GM18508 (cell line): ENCODE data around the gene IFRD2.
"Not testable (repeated sequence)": the region's sequence is repeated elsewhere in the genome, so short reads cannot be mapped to it uniquely, and the experiment has no call there.

ENCODE experiments used
- ATAC-seq: cut with Tn5 transposase; IDR thresholded peaks from one replicate; pipeline ENCODE4 v1.9.1; 2021; ENCODE audit warnings: moderate number of reproducible peaks; ENCODE audit not compliant: insufficient read depth, unreplicated experiment

IFRD2 gene

DNA sequence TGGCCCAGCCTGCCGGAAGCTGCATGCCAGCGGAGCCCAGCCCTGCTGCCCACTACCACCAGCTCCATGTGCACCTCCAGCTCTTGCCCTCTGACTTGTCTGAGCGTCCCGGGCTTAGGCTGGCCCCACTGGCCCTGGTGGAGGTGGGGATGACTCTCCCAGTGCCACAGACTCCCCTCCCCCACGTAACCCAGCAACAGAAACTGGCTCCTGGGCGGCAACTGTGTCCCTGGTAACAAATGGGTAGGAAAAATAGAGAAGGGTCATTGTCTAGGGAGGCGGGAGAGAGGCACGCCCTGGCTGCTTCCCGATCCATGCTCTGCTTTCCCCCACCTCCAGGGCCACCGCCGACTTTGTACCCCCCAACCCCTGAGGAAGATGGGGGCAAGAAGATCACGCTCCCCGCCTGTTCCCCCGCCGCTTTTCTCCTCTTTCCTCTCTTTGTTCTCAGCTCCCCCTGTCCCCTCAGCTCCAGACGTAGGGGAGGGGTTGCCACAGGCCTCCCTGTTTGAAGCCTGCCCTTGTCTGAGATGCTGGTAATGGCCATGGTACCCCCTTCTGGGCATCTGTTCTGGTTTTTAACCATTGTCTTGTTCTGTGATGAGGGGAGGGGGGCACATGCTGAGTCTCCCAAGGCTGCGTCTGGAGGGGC lies 34.1 kb downstream of the IFRD2 start:
- ATAC-seq, result no peak

DNA sequence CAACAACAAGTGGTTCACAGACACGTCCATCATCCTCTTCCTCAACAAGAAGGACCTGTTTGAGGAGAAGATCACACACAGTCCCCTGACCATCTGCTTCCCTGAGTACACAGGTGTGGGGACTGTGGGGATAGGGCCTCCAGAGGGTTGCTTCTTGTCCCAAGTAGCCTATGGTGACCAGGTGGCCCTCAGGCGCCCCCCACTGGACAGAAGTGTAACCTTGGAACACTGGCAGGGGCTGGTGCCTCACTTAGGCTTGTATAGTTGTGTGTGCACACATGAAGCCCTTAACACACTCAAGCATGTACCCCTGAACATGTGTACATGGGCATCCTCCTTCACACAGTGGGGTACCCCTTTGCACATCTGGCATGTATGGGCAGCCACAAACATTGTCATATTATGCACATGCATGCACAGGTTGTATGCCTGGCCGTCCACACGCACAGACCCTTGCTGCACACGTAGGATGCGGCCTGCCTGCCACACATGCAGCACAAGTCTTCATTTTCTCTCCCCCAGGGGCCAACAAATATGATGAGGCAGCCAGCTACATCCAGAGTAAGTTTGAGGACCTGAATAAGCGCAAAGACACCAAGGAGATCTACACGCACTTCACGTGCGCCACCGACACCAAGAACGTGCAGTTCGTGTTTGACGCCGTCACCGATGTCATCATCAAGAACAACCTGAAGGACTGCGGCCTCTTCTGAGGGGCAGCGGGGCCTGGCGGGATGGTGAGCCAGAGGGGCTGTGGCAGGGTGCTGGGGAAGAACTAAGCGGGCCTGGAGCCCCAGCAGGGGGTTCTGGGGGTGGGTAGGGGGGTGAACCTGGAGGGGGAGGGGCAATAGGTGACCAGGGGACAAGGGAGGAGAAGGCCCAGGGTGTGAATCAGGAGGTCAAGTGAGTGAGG lies 35.0 kb downstream of the IFRD2 start:
- no peak for ATAC-seq

DNA sequence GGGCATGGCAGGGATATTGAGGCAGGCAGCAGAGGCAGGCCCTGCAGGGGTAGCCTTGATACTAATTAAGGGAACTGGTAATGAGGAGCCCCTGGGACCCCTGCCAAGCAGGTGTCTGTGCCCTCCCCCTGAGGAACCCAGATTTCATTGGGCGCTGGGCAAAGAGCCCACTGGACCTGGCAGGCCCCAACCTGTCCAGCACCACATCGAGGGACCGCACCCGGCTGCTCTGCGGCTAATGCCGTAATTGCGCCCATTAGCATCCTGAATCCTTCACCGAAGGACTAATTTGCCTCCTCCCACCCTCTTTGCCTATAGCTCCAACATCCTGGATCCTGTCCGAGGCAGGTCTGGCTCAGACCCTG lies 37.0 kb downstream of the IFRD2 start:
- ATAC-seq, result no peak

DNA sequence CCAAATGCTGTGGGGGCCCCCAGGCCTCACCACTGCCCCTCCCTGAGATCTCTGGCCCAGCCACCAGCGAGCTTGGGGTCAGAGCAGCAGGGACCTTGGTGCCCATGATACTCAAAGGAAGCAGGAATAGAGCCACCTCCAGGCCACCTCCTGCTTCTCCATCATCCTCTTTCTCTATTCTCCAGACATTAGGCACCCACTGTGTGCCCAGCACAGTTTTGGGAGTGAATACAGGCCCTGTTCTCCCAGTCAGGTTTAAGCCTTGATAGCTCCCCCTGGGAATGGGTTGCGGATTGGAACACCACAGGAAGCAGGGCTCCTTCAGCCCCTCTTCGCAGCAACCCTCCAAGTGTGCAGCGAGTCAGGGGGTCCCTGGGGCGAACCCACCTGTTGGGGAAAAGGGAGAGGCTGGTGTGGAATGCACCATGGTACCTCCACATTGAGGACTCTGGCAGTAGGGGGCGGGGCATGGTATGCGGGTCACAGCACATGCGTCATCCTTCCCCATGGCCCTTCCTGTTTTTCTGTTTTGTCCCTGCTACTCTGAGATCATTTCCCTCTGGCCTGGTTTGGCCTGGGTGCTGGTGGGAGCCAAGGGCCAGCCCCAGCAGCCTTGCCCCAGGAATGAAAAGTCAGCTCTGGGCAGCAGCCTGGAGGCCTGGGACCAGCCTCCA lies 37.5 kb downstream of the IFRD2 start:
- ATAC-seq, result no peak

DNA sequence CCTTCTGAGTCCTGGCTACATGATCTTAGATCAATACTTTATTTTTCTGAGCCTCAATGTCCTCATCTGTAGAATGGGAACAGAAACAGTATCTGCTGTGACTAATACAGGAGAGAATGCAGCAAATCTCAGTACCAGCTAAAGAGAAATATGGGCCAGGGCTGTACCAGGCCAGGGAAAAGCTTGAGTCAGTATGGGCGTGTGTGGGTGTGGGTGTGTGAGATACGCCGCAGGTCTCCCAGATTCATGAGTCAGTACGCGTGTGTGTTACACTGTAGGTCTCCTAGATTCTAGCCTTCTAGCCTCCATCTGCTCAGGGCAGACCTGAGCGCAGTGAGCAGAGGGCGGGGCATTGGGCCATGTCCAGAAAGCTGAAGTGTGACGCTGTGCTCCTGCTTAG lies 41.0 kb downstream of the IFRD2 start:
- no peak for ATAC-seq

DNA sequence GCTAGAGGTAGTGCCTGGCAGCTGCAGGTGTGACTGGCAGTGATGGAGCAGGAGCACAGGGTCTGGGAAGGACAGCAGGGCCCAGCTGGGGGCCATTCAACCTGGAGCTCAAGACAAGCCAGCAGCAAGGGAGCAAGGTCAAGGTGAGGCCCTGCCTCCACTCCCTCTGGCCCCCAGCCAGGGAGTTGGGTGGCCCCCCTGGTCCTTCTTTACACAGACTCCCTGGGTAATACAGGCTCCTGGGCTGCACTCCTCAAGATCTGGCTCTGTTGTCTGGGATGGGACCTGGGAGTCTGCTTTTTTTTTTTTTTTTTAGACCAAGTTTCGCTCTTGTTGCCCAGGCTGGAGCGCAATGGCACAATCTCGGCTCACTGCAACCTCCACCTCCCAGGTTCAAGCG lies 41.7 kb downstream of the IFRD2 start:
- ATAC-seq, result no peak

DNA sequence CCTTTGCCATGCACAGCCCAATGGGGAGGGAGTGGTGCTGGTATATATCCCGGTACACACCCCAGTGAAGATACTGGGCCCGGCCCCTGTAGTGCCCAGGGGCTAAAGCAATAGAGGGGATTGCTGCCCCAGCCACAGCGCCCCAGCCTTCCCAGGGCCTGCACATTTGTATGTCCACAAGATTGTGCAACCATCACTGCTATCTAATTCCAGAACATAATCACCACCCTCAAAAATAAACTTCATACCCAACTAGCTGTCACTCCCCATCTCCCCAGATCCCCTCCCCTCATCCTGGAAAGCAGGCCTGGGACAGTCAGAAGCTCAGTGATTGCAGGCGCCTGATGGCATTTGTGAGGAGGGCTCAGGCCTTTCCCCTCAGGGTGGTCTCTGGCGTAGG lies 42.8 kb downstream of the IFRD2 start:
- no peak for ATAC-seq

DNA sequence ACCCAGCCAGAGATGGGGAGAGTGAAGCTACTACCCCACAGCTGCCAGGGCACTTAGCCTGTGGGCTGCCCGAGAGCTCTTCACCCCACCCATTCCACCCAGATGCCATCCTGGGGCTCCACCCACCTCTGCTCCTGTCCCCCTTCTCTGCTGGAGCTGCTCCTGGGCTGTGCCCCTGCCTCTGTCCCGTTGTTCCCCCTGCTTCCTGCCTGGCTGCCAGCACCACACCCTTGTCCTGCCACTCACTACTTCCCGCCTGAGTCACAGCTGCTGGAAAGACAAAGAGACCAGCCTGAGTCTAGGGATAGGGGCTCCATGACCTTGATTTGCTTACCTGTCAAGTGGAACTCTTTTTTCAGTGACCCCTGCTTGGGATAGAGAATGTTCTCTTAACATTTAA lies 43.8 kb downstream of the IFRD2 start:
- no peak for ATAC-seq

DNA sequence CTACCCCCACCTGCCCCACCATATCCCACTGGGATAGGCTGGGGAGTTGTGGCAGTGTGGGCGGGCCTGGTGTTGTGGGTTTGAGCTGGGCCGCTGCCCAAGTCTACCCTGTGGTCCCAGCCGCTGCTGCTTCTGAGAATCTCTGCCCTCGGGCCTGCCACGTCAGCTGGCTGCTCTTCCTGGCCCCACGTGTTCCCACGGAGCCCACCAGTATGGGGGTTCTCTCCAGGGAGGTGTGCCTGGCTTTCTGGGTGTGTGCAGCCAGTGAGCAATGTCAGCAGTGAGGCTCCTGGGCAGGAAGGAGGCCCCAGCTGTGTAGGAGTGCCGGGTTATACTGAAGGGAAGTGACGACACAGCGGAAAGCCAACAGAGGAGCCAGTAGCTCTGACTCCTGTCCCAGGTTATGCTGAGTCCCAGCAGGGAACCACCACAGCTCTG lies 45.7 kb downstream of the IFRD2 start:
- ATAC-seq, result no peak

DNA sequence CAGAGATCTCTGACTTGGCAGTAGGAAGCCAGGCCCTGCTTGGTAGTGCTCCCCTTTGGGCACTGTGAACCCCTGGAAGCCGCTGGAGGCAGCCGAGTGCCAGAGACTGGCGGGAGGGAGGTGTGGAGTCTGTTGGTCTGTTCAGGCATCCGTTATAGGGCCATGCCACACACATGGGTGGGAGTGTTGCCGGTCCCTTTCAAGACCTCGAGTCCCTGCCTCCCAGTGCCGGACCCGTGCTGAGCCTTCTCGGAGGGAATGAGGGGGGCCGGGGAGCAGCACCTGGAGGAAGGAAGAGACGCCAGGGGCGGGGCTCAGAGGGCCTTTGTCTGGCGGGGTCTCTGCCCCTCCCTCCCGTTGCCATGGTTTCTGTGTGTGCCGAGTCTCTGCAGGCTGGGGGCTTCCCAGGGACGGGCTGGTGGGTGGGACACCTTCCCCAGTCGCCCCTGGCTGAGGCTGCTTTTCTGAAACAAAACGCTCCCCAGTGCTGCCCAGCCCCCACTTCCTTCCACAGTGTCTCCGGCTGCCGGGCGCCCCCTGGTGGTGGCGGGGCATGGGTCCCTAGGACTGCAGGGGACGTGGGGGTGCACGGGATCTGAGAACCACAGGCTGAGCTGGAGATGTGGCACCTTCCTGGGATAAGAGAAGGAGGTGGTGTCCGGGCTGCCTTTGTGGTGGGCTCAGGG lies 46.3 kb downstream of the IFRD2 start:
- ATAC-seq, result no peak

DNA sequence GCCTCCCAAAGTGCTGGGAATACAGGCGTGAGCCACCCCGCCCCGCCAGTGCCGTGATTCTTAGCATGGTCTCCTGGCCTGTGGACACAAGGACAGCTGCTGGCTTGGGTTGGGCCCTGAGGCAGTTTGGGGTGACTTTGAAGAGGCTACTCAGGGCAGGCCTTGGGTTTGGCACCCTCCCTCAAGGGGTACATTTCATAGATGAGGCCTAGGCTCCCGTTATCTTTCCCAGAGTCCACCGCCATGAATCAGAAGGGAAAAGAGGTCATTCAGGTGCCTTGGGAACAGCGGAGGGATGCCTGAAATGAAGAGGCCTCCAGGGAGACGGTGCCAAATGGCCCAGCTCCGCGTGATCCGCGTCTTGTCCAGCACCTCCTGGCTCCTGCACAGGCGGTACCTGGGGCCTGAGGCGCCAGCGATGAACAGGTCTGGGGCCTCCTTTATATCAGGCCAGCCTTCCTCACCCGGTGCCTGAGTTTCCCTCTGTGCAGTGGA lies 46.9 kb downstream of the IFRD2 start:
- ATAC-seq, result no peak

DNA sequence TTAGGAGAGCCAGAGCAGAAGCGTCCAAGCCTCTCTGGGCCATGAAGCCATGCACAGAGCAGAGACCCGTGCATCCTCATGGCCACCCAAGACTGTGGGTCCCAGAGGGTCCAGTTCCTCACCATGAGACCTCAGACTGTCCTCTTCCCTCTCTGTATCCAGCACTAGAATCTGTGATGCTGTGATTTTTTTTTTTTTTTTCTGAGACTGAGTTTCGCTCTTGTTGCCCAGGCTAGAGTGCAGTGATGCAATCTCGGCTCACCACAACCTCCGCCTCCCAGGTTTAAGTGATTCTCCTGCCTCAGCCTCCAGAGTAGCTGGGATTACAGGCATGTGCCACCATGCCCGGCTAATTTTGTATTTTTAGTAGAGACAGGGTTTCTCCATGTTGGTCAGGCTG lies 47.4 kb downstream of the IFRD2 start:
- not testable (repeated sequence) for ATAC-seq

DNA sequence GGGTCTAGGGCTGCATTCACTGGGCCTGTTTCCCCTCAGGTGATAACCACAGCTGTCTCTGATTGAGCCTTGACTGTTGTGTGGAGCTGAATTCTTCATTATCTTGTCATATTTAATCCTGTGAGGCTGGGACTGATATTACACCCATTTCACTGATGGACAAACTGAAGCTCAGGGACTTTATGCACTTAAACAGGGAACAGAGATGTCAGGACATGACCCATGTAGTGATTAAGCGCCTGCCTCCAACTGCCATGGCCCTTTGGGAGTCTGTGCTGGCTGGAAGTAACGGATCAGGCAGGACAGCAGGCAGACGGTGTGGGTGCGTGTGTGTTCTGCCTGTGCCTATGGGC lies 48.7 kb downstream of the IFRD2 start:
- no peak for ATAC-seq

DNA sequence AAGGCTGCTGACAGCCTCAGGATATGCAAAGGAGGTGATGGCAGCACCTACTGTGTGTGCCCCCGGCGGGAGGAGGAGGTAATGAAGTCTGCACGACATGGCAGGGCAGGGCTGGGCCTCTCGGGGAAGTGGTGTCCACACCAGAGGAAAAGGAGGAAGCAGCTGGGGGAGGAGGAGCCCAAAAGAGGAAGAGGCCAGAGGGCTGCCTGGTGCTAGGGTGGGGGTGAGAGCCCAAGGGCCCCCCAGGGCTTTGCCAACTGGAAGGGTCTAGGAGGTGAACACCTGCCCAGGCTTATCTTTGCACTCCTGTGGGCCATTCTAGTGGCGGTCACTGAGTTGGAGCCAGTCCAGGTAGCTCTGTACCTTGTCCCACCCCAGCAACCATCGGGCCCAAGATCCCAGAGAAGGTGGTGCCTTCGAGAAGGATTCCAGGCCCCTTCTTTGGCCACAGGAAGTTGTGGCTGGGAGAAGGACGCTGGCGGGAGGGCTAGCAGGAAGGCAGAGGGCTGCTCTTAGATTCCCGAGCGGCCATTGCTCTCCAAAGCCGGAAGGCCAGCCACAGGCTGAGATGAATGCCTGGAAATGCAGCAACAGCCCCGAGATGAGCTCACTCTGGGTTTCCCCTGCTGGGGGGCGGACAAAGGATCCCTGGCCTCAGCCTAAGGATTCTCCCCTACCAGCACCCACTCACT lies 49.2 kb downstream of the IFRD2 start:
- ATAC-seq, result no peak

DNA sequence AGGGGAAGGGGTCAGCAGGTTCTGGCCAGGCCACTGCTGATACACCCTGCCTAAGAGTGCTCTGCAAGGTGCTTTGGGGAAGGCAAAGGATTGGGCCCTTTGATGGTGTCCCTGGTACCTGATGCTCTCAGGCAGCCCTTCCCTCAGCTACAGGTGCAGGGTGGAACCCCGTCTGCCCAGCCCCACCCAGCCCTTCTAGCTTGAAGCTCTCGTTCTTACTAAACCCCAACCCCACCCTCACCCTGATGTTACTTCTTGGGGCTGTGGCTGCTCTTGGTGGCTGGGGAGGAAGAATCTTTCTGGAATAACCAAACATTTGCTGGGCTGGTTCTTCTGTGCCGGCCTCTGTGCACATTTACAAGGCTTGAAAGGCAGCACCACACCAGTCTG lies 49.9 kb downstream of the IFRD2 start:
- no peak for ATAC-seq

DNA sequence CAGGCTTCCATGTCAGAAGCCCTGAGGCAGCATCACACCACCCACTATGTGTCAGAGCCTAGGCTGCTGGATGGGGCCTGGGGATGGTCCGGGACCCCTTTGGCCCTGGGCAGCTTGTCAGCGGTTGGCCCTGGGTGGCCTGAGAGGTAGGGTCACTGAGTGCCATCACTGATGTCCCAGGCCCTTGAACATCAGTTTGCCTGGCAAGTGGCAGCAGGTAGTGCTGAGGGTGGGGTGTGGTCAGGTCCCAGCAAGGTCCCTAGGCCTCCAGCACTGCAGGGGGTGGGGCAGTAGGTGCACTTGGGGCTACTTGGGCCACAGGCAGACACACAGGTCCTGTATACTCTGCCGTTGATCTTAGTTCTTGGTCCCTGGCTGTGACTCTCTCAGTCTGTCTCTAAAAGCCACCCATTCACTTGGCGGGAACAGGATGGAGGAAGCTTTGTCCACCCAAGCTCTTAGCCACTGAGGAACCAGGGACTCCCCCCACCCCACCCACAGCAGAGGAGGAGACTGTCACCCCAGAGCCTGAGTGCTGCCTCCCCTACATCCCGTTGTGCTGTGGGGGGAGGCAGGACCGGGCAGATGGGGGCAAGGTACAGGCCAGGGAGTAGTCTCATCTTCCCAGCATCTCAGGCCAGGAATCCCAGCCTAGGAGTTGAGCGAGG lies 50.4 kb downstream of the IFRD2 start:
- ATAC-seq, result no peak

DNA sequence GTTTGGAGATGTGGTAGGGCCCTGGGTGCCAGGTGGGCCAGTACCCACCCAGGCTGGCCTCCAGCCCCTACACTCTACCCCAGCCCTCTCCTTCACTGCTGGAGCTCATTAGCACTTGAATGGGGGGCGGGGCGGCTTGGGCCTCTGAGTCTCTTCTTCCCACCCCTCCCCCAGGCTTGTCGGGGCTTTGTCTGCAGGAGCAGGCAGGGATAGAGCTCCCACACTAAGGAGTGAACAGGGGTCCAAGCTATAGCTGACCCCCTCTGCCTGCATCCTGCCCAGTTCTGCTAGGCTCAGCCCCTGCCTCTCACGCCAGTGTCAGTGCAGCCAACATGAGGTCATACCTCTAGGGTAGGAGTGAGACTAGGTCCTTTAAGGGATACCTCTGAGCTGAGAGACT lies 51.1 kb downstream of the IFRD2 start:
- no peak for ATAC-seq

DNA sequence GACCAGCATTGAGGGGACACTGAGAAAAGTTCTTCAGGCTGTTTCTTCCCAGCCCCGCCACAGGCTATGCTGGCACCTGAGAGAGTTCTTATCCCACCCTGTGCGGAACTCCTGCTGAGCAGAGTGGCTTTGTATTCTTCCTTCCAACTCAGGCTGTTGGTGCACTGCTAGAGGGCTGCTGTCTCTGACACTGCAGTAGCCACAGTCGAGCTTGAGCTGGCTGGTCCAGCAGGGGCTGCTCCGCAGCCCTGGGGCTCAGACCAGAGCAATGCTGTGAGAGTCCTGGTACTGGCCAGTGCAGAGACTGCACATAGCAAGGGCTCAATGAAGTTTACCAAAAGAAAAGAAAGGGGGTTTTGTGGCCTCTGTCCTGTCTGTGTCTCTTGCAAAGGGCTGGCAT lies 52.6 kb downstream of the IFRD2 start:
- ATAC-seq, result no peak

DNA sequence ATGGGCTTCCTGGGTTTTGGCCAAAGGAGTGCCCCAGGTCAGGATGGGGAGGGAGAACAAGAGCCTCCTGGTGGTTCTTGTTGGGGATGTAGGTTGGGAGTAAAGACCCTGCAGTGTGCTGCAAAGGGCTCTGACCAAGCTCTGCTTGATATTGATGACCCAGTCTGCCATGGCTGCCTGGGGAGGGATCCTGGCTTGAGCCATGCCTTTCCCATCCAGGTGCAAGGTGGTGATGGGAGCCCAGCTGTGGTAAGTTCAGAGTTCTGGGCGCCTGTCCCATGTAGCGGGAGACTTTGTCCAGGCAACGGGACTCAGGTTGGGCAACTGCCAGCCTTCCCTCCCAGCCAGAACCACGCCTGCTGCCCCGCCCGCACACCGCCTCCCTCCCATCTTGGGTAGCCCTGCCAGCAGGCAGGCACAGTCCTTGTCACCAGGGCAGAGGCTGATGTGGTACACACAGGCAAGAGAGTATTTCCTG lies 53.6 kb downstream of the IFRD2 start:
- no peak for ATAC-seq
